Measurements from ENCODE around the gene PRKACG. TPM values are rescaled to one million over a fixed set of nuclear protein-coding genes. Genes with fewer than 3 reads are reported as not detected.

The PRKACG gene
- total and polyA plus RNA-seq, 4 donors = not detected

DNA sequence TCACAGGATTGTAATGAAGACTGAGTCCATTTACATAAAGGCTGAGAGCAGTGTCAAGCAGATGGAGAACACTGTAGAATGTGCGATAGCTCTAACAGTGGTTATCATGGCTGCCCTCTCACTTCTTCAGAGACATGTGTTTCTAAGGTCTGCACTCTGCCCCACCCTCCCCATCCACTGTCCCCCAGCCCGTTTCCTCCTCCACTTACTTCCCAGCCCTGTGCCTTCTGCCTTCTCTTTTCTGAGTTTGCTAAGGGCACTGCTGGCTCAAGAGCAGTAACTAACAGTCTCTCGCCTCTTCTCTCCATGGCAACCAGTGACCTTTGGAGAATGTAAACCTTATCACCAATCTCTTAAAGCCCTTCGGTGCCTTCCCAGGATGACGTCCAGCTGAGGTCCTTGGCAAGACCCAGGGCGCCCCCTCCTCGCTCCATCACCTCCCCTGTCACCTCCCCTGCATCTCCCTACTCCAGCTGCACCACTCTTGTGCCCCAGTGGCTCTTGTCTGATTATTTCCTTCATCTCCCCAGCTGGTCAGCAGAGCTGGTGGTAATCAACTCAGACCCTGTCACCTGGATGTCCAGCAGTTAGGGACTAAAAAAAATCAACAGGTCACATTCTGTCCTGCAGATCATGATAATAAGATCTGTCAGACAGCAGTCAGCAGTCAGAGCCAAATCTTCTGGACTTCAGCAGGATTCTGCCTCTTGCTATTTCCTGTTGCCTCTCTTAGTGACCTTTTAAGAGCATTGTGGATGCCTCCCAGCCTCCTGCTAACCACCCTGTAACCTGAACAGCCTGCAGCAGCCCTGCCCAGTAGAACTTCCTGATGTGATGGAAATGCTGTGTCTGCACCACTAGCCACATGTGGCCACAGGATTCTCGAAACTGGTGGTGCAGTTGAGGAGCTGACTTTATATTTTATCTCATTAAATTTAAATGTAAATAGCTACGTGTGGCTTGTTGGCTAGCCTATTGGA is 30.6 kb upstream of the PRKACG start:
- Histone ChIP-seq H3K4me1 (ENCODE audit: control insufficient read depth in 5 of 5, insufficient read depth in 5 of 5, low read length in 5 of 5) (peaks cover 5 to 12% (median 8%) of the 10 kb centered on the region in 5 donors), H3K27ac (ENCODE audit: low read depth in 1 of 2, low read length in 1 of 2) (peak overlapping the region in 1 of 2 donors; percentile 24), H3K36me3 (ENCODE audit: control insufficient read depth in 4 of 4, insufficient read depth in 4 of 4, low read length in 4 of 4) (peaks cover 6 to 20% (median 14%) of the 10 kb centered on the region in 4 donors), H3K9me3 (ENCODE audit: control insufficient read depth in 4 of 4, insufficient read depth in 3 of 4, low read length in 3 of 4) (no peaks in the 10 kb centered on the region), H3K9ac (ENCODE audit: insufficient read depth in 1 of 2, low read length in 2 of 2) (no peak overlapping the region), H3K27me3 (ENCODE audit: control insufficient read depth in 3 of 3, insufficient read depth in 3 of 3, low read length in 2 of 3) (no peaks in the 10 kb centered on the region), H3K4me3 (no peak overlapping the region)
- DNase-seq (peak in 2 of 3 donors; percentile 42 to 52), ATAC-seq (ENCODE audit: insufficient read depth, low FRiP score) (no peak)
- no peak for TF ChIP-seq CTCF (IDR thresholded peaks at IDR 0.05; ENCODE audit: control extremely low read depth, extremely low read depth)
- 62 to 64% methylated on average over 9 of the region's 9 CpGs for WGBS, 2 donors

DNA sequence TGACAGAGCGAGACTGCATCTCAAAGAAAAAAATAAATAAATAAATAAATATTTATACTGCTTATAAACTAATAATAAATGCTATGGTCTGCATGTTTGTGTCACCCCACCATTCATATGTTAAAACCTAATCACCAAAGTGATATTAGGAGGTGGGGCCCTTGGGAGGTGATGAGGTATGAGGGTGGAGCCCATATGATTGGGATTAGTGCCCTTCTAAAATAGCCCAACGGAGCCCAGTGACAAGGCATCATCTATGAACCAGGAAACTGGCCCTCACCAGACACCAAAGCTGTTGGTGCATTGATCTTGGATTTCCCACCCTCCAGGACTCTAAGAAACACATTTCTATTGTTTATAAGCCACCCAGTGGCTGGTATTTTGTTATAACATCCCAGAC is 26.7 kb upstream of the PRKACG start:
- no peak overlapping the region for H3K27ac ChIP-seq (ENCODE audit: low read depth in 1 of 2, low read length in 1 of 2)
- no peak overlapping the region for H3K4me3 ChIP-seq
- WGBS, 2 donors = 95 to 99% methylated on average over 2 of the region's 2 CpGs
- no peak overlapping the region for H3K9ac ChIP-seq (ENCODE audit: insufficient read depth in 1 of 2, low read length in 2 of 2)
- peaks cover 0 to 2% (median 0%) of the 10 kb centered on the region in 4 donors for H3K36me3 ChIP-seq (ENCODE audit: control insufficient read depth in 4 of 4, insufficient read depth in 4 of 4, low read length in 4 of 4)
- H3K9me3 ChIP-seq (ENCODE audit: control insufficient read depth in 4 of 4, insufficient read depth in 3 of 4, low read length in 3 of 4) = no peaks in the 10 kb centered on the region
- ATAC-seq (ENCODE audit: insufficient read depth, low FRiP score) (no peak), DNase-seq (no peak)
- no peaks in the 10 kb centered on the region for H3K27me3 ChIP-seq (ENCODE audit: control insufficient read depth in 3 of 3, insufficient read depth in 3 of 3, low read length in 2 of 3)
- no peak for TF ChIP-seq CTCF (IDR thresholded peaks at IDR 0.05; ENCODE audit: control extremely low read depth, extremely low read depth)
- H3K4me1 ChIP-seq (ENCODE audit: control insufficient read depth in 5 of 5, insufficient read depth in 5 of 5, low read length in 5 of 5) = peaks cover 8 to 22% (median 11%) of the 10 kb centered on the region in 5 donors

DNA sequence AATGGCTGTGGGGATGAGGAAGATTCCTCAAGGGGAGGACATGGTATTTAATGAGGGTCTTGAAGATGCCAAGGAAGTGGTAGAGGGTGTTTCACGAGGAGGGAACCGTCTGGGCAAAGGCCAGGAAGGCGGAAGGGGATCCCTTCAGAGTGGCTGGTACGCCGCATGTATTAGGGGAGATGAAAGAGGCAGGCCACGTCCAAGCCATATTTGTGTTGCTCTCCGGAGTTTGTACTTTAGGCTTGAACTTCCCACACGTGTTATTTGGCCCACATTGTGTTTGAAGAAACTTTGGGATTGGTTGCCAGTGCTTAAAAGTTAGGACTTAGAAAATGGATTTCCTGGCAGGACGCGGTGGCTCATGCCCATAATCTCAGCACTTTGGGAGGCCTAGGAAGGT is 22.9 kb upstream of the PRKACG start:
- DNase-seq (peak in 2 of 3 donors; percentile 22 to 26), ATAC-seq (ENCODE audit: insufficient read depth, low FRiP score) (no peak)
- no peak for TF ChIP-seq CTCF (IDR thresholded peaks at IDR 0.05; ENCODE audit: control extremely low read depth, extremely low read depth)
- H3K36me3 ChIP-seq (ENCODE audit: control insufficient read depth in 4 of 4, insufficient read depth in 4 of 4, low read length in 4 of 4) = peaks cover 0 to 2% (median 0%) of the 10 kb centered on the region in 4 donors
- H3K4me1 ChIP-seq (ENCODE audit: control insufficient read depth in 5 of 5, insufficient read depth in 5 of 5, low read length in 5 of 5) = peaks cover 0 to 10% (median 4%) of the 10 kb centered on the region in 5 donors
- H3K9me3 ChIP-seq (ENCODE audit: control insufficient read depth in 4 of 4, insufficient read depth in 3 of 4, low read length in 3 of 4) = no peaks in the 10 kb centered on the region
- 50 to 65% methylated on average over 10 of the region's 10 CpGs for WGBS, 2 donors
- H3K27ac ChIP-seq (ENCODE audit: low read depth in 1 of 2, low read length in 1 of 2) = peak overlapping the region; percentile 88 to 95
- H3K4me3 ChIP-seq = no peak overlapping the region
- H3K9ac ChIP-seq (ENCODE audit: insufficient read depth in 1 of 2, low read length in 2 of 2) = peak overlapping the region; percentile 64 to 84
- no peaks in the 10 kb centered on the region for H3K27me3 ChIP-seq (ENCODE audit: control insufficient read depth in 3 of 3, insufficient read depth in 3 of 3, low read length in 2 of 3)
